ENCODE results near the gene TJP1.
"Not testable (repeated sequence)": the region's sequence is repeated elsewhere in the genome, so short reads cannot be mapped to it uniquely, and the experiment has no call there.

TJP1 gene

DNA sequence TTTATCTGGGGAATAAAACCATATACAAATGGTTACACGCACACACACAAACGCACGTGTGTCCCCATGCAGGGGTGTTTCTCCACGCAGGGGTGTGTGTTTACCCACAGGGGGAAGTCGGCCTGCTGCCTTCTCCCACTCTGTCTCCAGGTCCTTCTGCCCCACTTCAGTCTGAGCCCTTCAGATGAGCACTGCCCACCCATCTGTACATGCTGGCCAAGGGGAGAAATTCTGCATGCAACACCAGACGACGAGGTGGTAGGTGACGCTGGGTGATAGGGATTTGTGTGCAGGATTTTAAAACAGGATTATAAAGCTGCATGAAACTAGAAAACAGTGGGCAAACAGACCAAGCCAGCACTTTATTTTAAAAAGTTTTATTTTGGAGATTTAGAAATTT lies 122.5 kb downstream of the TJP1 start:
- DNase-seq (ENCODE audit: low read depth): no peak

GRCh38 chr15:29698030-29698701 lies 124.1 kb downstream of the TJP1 start:
- no peak for DNase-seq (ENCODE audit: low read depth)

- DNase-seq (ENCODE audit: low read depth): no peak
Measured at GRCh38 chr15:29696950-29697738, 125.1 kb downstream of the TJP1 start.

GRCh38 chr15:29696506-29696905 lies 125.8 kb downstream of the TJP1 start:
- not testable (repeated sequence) for DNase-seq (ENCODE audit: low read depth)

- DNase-seq (ENCODE audit: low read depth): no peak
Measured at GRCh38 chr15:29695489-29696167, 126.6 kb downstream of the TJP1 start.

GRCh38 chr15:29693225-29693624 lies 129.0 kb downstream of the TJP1 start:
- no peak for DNase-seq (ENCODE audit: low read depth)

DNA sequence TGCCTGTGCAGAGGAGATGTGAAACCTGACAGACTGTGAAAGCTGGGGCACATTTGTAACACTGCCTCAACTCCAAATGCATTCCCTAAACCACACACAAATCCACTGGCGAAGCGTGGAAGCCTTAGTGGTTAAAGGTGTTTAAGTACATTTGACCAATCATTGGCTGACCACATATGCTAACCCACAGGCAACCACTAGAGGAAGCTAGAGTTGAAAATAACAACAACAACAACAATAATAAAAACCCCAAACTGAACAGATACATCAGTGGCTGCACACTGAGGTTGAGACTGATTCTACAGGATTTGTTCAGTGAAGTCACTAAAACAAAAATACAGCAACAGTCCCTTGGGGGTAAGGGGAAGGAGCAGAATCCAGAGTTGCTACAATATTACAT lies 129.7 kb downstream of the TJP1 start:
- DNase-seq (ENCODE audit: low read depth): no peak

GRCh38 chr15:29690765-29691475 lies 131.3 kb downstream of the TJP1 start:
- no peak for DNase-seq (ENCODE audit: low read depth)

GRCh38 chr15:29689287-29689986 lies 132.8 kb downstream of the TJP1 start:
- no peak for DNase-seq (ENCODE audit: low read depth)

GRCh38 chr15:29688506-29689286 lies 133.6 kb downstream of the TJP1 start:
- DNase-seq (ENCODE audit: low read depth): no peak

DNA sequence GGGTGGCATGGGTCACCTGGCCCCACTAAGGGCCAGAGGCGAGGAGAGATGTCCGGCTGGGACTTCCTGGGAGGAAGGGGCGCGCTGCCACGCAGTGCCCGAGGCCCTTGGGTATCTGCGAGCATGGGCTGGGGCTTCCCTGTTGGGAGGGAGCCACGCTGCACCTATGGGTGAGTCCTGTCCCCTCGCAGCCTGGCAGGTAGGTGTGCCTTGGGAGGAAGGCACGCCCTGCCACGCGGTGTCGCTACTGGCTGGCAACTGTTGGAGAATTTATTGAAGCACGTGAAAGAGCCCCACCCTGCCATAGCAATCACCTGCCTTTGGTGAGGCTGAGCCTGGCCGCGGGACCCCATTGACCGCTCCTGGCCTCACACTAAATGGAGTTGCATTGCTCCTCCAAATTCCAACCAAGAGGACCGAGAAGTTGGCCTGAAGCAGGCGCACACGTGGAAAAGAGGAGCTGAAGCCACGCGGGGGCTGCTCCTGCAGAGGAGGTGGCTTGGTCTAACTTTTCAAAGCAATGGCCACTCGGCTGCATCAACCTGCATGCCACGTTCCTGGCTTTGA lies 134.2 kb downstream of the TJP1 start:
- DNase-seq (ENCODE audit: low read depth): no peak

DNA sequence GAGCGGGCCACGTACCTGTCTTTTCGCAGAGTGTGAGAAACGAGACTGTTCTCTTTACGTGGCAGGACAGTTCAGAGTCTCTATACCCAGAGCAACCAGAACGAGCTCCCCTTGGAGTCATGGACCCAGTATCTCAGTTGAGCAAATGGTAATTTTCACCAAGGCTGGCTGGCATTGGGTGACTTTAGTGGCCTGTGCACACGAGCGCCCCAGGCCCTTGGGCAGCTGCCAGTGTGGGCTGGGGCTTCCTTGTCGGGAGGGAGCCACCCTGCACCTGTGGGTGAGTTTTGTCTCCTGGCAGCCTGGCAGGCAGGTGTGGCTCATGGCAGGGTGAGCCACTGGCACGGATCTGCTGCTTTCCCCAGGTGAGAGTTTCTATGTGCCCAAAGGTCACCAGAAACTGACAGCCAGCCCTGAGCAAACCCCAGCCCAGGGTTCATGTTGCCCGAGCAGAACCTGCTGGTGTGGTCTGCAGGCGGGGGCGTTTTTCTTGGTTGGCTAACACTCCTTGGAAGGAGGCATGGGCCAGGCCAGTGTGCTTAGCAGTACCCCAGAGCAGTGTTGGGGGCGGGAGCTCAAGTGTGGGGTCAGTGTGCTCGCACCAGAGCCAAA lies 135.0 kb downstream of the TJP1 start:
- DNase-seq (ENCODE audit: low read depth): no peak

GRCh38 chr15:29686445-29687203 lies 135.6 kb downstream of the TJP1 start:
- no peak for DNase-seq (ENCODE audit: low read depth)

DNA sequence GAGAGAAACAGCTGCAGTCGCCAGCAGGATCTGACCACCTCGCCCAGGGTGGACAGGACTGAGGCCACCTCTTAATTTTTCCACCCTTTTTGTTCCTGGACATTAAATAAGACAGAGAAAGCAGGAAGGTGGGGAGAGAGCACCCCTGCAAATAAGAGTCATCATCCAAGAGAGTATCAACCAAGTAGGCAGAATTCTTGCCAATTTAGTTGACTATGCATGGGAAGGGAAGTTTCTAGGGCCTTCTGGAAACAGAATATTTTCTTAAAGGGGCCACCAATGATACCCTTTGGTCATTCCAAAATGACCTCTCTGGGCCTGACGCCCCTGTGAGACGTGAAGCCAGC lies 136.2 kb downstream of the TJP1 start:
- no peak for DNase-seq (ENCODE audit: low read depth)

DNA sequence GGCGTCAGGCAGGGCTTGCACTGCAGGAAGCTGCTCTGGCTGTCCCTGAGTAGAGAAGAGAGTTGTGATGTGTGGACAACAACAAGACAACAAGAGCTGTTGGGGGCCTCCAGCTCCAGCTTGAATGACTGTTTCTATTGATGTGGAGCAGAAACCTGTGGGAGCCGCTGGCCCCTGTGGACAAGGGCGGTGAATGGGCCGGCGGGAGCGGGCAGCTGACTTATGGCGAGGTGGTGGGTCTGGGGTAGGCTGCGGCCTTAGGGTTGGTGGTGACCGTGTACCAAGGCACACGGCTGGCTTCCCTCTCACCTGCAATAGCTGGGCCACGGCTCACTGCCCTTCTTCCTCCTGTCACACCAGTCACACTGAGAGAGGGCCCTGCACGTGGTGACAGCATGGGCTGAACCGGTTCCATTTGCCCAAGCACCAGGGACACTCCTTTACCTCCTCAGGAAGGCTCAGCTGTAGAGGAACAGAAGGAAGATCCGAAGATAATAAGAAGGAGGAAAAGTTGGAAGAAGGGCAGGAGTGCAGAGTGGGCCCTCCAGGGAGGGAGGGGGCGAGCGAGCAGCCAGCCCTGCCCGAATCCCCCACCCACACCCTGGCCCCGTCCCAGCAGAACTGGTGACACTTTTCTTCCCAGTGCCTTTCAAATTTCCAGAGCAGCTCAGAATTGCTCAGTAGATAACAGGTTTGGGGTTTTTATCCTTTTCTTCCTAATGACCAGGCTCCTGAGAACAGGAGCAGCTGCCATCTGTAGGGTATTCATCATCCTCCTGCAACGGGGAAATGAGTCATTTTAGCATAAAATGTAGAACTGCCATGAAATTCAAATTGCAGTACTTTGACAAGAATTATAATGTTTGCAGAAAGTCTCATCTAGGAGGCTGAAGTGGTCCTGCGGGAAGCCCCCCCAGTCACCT lies 136.9 kb downstream of the TJP1 start:
- no peak for DNase-seq (ENCODE audit: low read depth)

DNA sequence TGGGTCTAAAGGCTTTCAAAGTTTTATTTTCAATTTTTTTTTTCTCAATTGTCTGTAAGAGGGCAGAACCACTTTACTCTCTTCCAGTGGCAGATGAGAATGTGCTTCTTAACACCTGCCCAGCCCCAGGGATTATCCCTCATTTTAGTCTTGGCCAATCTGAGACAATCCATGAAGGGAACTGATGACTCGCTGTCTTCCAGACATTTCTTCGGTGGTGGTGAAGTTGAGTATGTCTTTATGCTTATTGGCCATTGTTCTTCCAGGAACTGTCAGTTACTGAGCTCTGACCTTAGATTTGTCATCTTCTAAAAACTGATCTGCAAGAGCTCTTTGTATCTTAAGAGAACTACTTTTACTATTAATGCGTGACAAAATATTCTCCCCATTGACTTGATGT lies 139.5 kb downstream of the TJP1 start:
- DNase-seq (ENCODE audit: low read depth): no peak

DNA sequence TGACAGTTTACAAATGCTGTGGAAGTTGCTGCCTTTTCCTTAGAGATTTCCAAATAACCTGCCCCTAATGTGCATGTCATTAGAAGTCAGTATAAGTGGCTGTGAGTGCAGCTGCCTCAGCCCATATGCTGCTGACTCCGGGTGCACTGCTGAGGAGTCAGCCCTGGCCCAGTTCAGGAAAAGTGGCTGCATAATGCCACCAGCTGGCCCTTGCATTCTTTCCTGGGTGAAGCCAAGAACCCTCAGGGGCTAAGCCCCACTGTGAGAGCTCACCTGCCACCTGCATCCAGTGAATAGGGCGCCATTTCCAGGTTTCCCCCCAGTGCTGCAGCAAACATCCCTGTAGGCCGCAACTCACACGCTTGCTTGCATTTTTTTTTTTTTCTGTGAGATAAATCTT lies 139.9 kb downstream of the TJP1 start:
- DNase-seq (ENCODE audit: low read depth): no peak

- DNase-seq (ENCODE audit: low read depth): no peak
Measured at GRCh38 chr15:29681946-29682345, 140.3 kb downstream of the TJP1 start.
